Tibial nerve (tissue), 4 donors: ENCODE data around the gene INPP1.

Experiments used
- CTCF ChIP-seq, 5 experiments: fragments of 200-600 bp in 3 of 5; fragments of 450-650 bp in 2 of 5; sonication (generic) in 3 of 5; IDR thresholded peaks; one replicate each; pipeline ENCODE4 v1.5.1; 2016 to 2019; ENCODE audit warnings: antibody characterized with exemption in 5 of 5, mild to moderate bottlenecking in 3 of 5, moderate library complexity in 2 of 5
- EP300 ChIP-seq, 2 donors: sonication (generic); formaldehyde crosslinking; IDR thresholded peaks; one replicate each; pipeline ENCODE4 v1.6.1; 2017; ENCODE audit warnings: antibody characterized with exemption in 2 of 2, mild to moderate bottlenecking in 1 of 2
- POLR2A ChIP-seq, 2 donors: fragments of 450-650 bp; IDR thresholded peaks; one replicate each; pipeline ENCODE4 v1.6.1; 2017; ENCODE audit warnings: antibody characterized with exemption in 2 of 2, mild to moderate bottlenecking in 2 of 2, moderate library complexity in 2 of 2

GRCh38 chr2:190327867-190328572 is 15.4 kb upstream of the INPP1 start:
- TF ChIP-seq POLR2A (IDR thresholded peaks at IDR 0.05) (no peak), CTCF (IDR thresholded peaks at IDR 0.05) (no peak), EP300 (IDR thresholded peaks at IDR 0.05) (no peak)
